PC-9 (cell line): ENCODE measurements around the gene CD151. TPM values are rescaled to one million over a fixed set of nuclear protein-coding genes. Genes with fewer than 3 reads are reported as not detected.

Source experiments
- BruUV-seq: library from RNA; stranded (reverse); fragments of 400-500 nt; replicated peaks from 2 replicates; lab custom pipeline; 2021; lab: Mats Ljungman, UMichigan
- CTCF ChIA-PET: fragments of 300-600 bp; sonication (Branson Sonifier 250); formaldehyde crosslinking; loops from one replicate; lab custom pipeline; 2022; ENCODE audit warnings: antibody characterized with exemption; lab: Charles Lee
- POLR2A ChIA-PET: fragments of 300-600 bp; sonication (Branson Sonifier 250); formaldehyde crosslinking; loops from one replicate; lab custom pipeline; 2022; ENCODE audit warnings: antibody characterized with exemption; ENCODE audit not compliant: unreplicated experiment; lab: Charles Lee
- DNase-seq, 2 experiments: peaks; one replicate each; pipeline versions ENCODE4 v3.0.0 to v3.0.0-alpha.2; 2015 to 2022; ENCODE audit warnings: mixed read lengths in 1 of 2
- H2AFZ ChIP-seq: fragments of 200-600 bp; sonication (generic); 2 replicates; pipeline ENCODE4 v1.8.1; 2017; ENCODE audit warnings: antibody characterized with exemption
- H3F3A ChIP-seq: fragments of 200-600 bp; sonication (generic); 2 replicates; pipeline ENCODE4 v1.8.1; 2017; ENCODE audit warnings: antibody characterized with exemption, mild to moderate bottlenecking, low read depth; ENCODE audit not compliant: insufficient read depth
- H3K27ac ChIP-seq: fragments of 200-600 bp; sonication (generic); 2 replicates; pipeline ENCODE4 v1.6.1; 2016; ENCODE audit warnings: mixed run types
- H3K27me3 ChIP-seq: fragments of 200-600 bp; sonication (generic); 2 replicates; pipeline ENCODE4 v1.6.1; 2016; ENCODE audit warnings: low read depth, mixed run types; ENCODE audit not compliant: insufficient read depth
- H3K36me3 ChIP-seq: fragments of 200-600 bp; sonication (generic); 2 replicates; pipeline ENCODE4 v1.6.1; 2016; ENCODE audit warnings: low read depth, mixed run types
- H3K4me1 ChIP-seq: fragments of 200-600 bp; sonication (generic); replicated peaks from 2 replicates; pipeline ENCODE4 v1.6.1; 2016; ENCODE audit warnings: mixed run types; ENCODE audit not compliant: insufficient read depth
- H3K4me2 ChIP-seq: fragments of 200-600 bp; sonication (generic); 2 replicates; pipeline ENCODE4 v1.6.1; 2017; ENCODE audit warnings: mixed run types
- H3K4me3 ChIP-seq: fragments of 200-600 bp; sonication (generic); 2 replicates; pipeline ENCODE4 v1.6.1; 2016; ENCODE audit warnings: mixed run types
- H3K79me2 ChIP-seq: fragments of 200-600 bp; sonication (generic); 2 replicates; pipeline ENCODE4 v1.6.1; 2017; ENCODE audit warnings: low read depth, mixed run types
- H3K9me2 ChIP-seq: fragments of 200-600 bp; sonication (generic); 2 replicates; pipeline ENCODE4 v1.8.1; 2017; ENCODE audit warnings: mild to moderate bottlenecking; ENCODE audit not compliant: insufficient read depth
- H3K9me3 ChIP-seq: fragments of 200-600 bp; sonication (generic); 2 replicates; pipeline ENCODE4 v1.8.1; 2016; ENCODE audit warnings: low read depth; ENCODE audit not compliant: insufficient read depth
- H4K20me1 ChIP-seq: fragments of 200-600 bp; sonication (generic); 2 replicates; pipeline ENCODE4 v1.8.1; 2017; ENCODE audit not compliant: insufficient read depth
- CTCF ChIP-seq: fragments of 200-600 bp; sonication (generic); conservative IDR thresholded peaks from 2 replicates; pipeline ENCODE4 v1.6.1; 2017; ENCODE audit warnings: mixed run types, antibody characterized with exemption, mild to moderate bottlenecking, moderate library complexity
- EZH2 ChIP-seq: fragments of 200-600 bp; sonication (generic); IDR thresholded peaks from 2 replicates; pipeline ENCODE4 v1.8.0; 2017; ENCODE audit warnings: antibody characterized with exemption, low read depth
- intact Hi-C: fragments of 100-400 bp; cut with micrococcal nuclease; formaldehyde crosslinking; loops from one replicate; pipeline ENCODE4 v1.10.0; 2022; ENCODE audit not compliant: unreplicated experiment
- total RNA-seq: library from RNA; stranded (reverse); gene quantifications from 2 replicates; pipeline ENCODE4 v1.2.3, GENCODE V29; 2021

Gene CD151
- total RNA-seq, 1 experiment from 2014 or later = 184 TPM

- peak overlapping the region; percentile 89 for H3K27ac ChIP-seq
- POLR2A ChIA-PET = interaction anchor here (0.7 kb wide), 1 partner anchor 84 kb away, joined by 3 read pairs; no protein-coding TSS in a partner anchor
Measured at GRCh38 chr11:810040-810567, 22.6 kb upstream of the CD151 start.

GRCh38 chr11:811446-812245 is 21.1 kb upstream of the CD151 start:
- Histone ChIP-seq H3K4me3 (peak overlapping the region; percentile 85; the same call in 1 of the 2 replicates), H3K9me2 (no peaks in the 10 kb centered on the region), H3K27me3 (no peaks in the 10 kb centered on the region), H3K4me1 (peaks cover 9% of the 10 kb centered on the region; the same call in 1 of the 2 replicates), H2AFZ (no peak overlapping the region), H3K79me2 (peaks cover 41% of the 10 kb centered on the region), H4K20me1 (peaks cover 12% of the 10 kb centered on the region), H3F3A (peaks cover 38% of the 10 kb centered on the region; the same call in 1 of the 2 replicates), H3K4me2 (peak overlapping the region; percentile 86), H3K9me3 (no peaks in the 10 kb centered on the region), H3K27ac (no peak overlapping the region; the same call in 1 of the 2 replicates), H3K36me3 (peaks cover 13% of the 10 kb centered on the region)
- TF ChIP-seq CTCF = no peak
- no peak for TF ChIP-seq EZH2
- POLR2A ChIA-PET = interaction anchor here (0.7 kb wide), 1 partner anchor 23 kb away, joined by 5 read pairs; no protein-coding TSS in a partner anchor
- DNase-seq = peak in 1 of 2 experiments; percentile 24
- CTCF ChIA-PET = no interaction called here
- BruUV-seq = no TSS peak
- intact Hi-C loops = no loop called here

More at GRCh38 chr11:810040-810567, 22.6 kb upstream of the CD151 start:
- TF ChIP-seq EZH2 (no peak), CTCF (no peak)
- H4K20me1 ChIP-seq = peaks cover 12% of the 10 kb centered on the region
- intact Hi-C loops = no loop called here
- peaks cover 13% of the 10 kb centered on the region for H3K36me3 ChIP-seq
- peaks cover 41% of the 10 kb centered on the region for H3K79me2 ChIP-seq
- peaks cover 9% of the 10 kb centered on the region; the same call in 1 of the 2 replicates for H3K4me1 ChIP-seq
- H3K4me3 ChIP-seq = peak overlapping the region; percentile 85
- DNase-seq = peak in 1 of 2 experiments; percentile 28
- H3K27me3 ChIP-seq = no peaks in the 10 kb centered on the region
- no peaks in the 10 kb centered on the region for H3K9me3 ChIP-seq
- BruUV-seq = no TSS peak
- H3K9me2 ChIP-seq = no peaks in the 10 kb centered on the region
- CTCF ChIA-PET = no interaction called here
- no peak overlapping the region for H2AFZ ChIP-seq
- peak overlapping the region; percentile 86 for H3K4me2 ChIP-seq
- H3F3A ChIP-seq = peaks cover 38% of the 10 kb centered on the region; the same call in 1 of the 2 replicates

- ChIA-PET POLR2A (interaction anchor here (0.7 kb wide), 1 partner anchor 22 kb away, joined by 5 read pairs; no protein-coding TSS in a partner anchor), CTCF (interaction anchor here (0.6 kb wide), 1 partner anchor 10 kb away, joined by 3 read pairs; no protein-coding TSS in a partner anchor)
- no peaks in the 10 kb centered on the region for H3K9me2 ChIP-seq
- peaks cover 12% of the 10 kb centered on the region for H4K20me1 ChIP-seq
- no peaks in the 10 kb centered on the region for H3K9me3 ChIP-seq
- H3K4me2 ChIP-seq = no peak overlapping the region
- BruUV-seq = no TSS peak
- H3F3A ChIP-seq = peaks cover 42% of the 10 kb centered on the region; the same call in 1 of the 2 replicates
- no peak for DNase-seq
- no peak for TF ChIP-seq EZH2
- TF ChIP-seq CTCF = no peak
- no peak overlapping the region for H3K27ac ChIP-seq
- no peaks in the 10 kb centered on the region for H3K27me3 ChIP-seq
- no peak overlapping the region for H2AFZ ChIP-seq
- H3K4me3 ChIP-seq = no peak overlapping the region
- H3K79me2 ChIP-seq = peaks cover 41% of the 10 kb centered on the region
- intact Hi-C loops = no loop called here
- H3K36me3 ChIP-seq = peaks cover 13% of the 10 kb centered on the region
- H3K4me1 ChIP-seq = peaks cover 9% of the 10 kb centered on the region; the same call in 1 of the 2 replicates
Measured at GRCh38 chr11:812390-812789, 20.4 kb upstream of the CD151 start.
